ENCODE results near the gene ESYT3.
"Not testable (repeated sequence)": the region's sequence is repeated elsewhere in the genome, so short reads cannot be mapped to it uniquely, and the experiment has no call there.

The ESYT3 gene

DNA sequence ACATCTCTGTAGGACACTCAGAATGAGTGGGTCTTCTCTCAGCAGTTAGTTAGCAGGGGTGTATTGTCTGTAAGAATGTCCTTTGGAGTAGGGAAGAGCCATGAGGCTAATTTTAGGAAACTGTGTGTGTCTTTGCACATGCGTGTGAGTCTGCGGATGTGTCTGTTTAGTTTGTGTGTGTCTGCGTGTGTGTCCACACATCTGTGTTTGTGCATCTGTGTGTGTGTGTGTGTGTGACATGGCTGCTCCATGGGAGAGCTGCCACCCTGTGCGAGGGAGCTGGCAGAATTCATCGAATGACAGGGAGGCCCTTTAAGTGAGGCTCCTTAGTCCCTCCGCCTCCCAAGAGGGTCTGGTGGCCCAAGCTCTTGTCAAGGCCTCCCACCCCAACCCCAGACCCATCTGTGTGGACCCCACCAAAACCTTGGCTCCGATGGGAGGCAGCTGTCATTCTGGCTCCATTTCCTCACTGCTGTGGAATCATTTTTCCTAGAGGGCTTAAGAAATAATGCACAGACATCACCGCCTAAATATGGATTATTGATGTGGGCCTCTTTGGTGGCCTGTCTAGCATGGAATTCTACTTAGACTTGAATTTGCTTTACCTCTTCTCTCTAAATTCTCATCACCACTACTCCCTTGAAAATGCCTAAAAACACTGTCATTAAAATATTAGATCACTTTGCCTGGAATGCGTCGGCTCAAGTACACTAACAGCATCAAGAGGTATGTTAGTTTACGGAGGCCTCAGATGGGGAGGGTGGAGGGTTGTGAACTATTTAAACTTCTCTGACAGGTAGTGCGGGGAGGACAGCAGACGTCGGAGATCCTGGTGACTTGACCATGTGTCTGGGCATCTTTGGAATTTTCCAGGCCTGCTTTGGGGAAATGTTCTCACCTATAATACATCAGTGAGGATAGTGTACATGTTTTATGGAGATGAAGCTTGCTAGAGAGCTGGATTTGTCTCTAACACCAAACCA, 9.4 kb downstream of the ESYT3 start:
- Mint-ChIP-seq H3K27ac (no peak overlapping the region), H3K27me3 (no peaks in the 10 kb centered on the region), H3K4me1 (ENCODE audit: low read depth) (no peaks in the 10 kb centered on the region), H3K9me3 (no peaks in the 10 kb centered on the region), H3K4me3 (no peak overlapping the region), H3K36me3 (ENCODE audit: low read depth) (no peaks in the 10 kb centered on the region)

DNA sequence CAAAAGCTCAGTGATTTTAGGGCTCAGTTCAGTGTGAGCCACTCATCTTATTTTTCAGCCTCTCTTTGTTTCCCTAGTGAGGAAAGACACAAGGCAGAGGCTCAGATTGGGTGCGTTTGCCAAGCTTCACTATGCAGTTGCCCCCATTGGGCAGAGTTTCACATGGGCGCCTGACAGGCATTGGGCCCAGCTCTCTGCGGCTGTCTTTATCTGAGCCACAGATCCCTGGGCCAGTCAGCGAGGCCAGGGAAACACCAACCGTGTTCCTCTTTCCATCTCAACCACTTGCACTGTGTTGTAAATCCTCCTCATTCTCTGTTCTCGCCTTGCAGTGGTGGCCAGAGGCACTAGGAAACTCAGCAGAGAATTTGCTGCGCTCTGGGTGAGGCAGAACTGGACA, 10.8 kb downstream of the ESYT3 start:
- no peaks in the 10 kb centered on the region for H3K27me3 Mint-ChIP-seq

DNA sequence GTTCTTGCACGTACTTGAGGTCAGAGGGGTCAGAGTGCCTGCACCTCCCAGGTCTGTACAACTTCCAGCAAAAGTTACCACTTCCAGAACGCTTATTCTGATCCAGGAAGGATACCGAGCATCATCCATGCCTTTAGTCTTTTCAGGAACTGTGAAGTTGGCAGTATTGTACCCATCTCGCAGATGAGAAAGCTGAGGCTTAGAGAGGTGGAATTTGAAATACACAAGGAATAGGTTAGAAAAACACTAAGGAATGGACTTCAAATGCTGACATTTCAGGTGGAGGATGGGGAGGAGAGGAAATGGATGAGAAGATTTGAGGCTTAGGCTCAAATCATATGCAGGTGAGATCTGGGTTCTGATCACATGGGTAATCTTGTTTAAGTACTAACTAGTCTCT, 11.2 kb downstream of the ESYT3 start:
- Mint-ChIP-seq H3K27ac (no peak overlapping the region), H3K9me3 (no peaks in the 10 kb centered on the region), H3K27me3 (no peaks in the 10 kb centered on the region), H3K36me3 (ENCODE audit: low read depth) (no peaks in the 10 kb centered on the region), H3K4me3 (no peak overlapping the region), H3K4me1 (ENCODE audit: low read depth) (no peaks in the 10 kb centered on the region)

More for the DNA sequence above, 10.8 kb downstream of the ESYT3 start:
- no peaks in the 10 kb centered on the region for H3K4me1 Mint-ChIP-seq (ENCODE audit: low read depth)
- no peak overlapping the region for H3K27ac Mint-ChIP-seq
- H3K4me3 Mint-ChIP-seq = no peak overlapping the region
- no peaks in the 10 kb centered on the region for H3K36me3 Mint-ChIP-seq (ENCODE audit: low read depth)
- H3K9me3 Mint-ChIP-seq = no peaks in the 10 kb centered on the region

DNA sequence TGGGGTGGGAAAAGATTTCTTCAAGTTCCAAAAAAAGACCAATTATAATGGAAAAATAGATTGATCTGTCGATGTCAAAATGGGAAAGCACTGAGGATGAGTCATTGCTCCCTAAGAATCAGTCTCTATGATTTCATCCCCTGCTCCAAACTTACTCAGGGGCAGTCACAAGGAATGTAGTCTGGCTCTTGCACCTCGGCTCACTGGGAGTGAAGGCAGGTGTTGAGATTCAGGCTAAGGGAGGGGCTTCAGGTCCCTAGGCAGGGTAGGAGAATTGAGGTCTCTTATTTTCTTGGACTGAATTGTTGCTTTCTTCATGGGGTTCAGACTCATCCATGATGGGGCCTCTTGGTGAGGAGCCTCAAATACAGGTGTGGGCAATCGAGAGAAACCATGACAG, 14.2 kb downstream of the ESYT3 start:
- Mint-ChIP-seq H3K4me1 (ENCODE audit: low read depth) (no peaks in the 10 kb centered on the region), H3K36me3 (ENCODE audit: low read depth) (no peaks in the 10 kb centered on the region), H3K27me3 (no peaks in the 10 kb centered on the region), H3K4me3 (no peak overlapping the region), H3K27ac (no peak overlapping the region), H3K9me3 (no peaks in the 10 kb centered on the region)

DNA sequence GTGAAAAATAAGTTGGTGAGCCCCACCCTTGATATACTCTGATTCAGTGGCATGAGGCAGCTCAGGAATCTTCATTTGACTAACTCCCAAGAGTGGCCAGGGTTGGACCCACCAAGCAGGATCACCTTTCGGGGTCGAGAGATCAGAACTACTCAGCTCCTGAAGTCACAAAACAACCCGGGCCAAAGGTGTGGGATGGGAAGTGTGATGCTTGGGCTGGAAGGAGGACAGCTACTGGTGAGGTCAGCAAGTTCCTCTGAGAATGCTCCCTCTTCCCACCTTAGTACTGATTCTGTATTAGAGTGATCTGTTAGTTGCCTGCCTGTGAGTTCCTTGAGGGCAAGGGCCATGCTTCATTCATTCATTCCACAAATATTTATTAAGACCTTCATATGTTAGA, 15.1 kb downstream of the ESYT3 start:
- Mint-ChIP-seq H3K36me3 (ENCODE audit: low read depth) (no peaks in the 10 kb centered on the region), H3K9me3 (no peaks in the 10 kb centered on the region), H3K27ac (no peak overlapping the region), H3K4me1 (ENCODE audit: low read depth) (no peaks in the 10 kb centered on the region), H3K4me3 (no peak overlapping the region), H3K27me3 (no peaks in the 10 kb centered on the region)

DNA sequence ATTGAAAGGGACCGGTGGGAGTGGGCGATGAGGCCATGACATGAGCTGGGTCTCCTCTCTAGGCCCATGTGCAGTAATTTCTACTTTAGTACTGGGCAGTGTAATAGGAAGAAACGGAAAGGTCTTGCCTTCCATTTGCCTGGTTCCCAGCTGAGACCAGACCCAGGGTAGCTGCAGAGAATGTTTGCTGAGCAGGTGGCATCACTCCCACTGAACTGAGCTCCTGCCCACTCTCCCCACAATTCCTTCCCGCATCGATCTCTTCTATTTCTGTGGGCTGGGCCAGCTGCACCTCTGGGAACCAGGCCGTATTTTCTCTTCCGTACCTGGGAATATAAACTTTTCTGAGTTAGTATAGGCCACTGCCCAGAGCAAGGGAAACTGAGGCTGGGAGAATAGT, 15.8 kb downstream of the ESYT3 start:
- no peaks in the 10 kb centered on the region for H3K9me3 Mint-ChIP-seq
- H3K4me3 Mint-ChIP-seq = no peak overlapping the region
- H3K4me1 Mint-ChIP-seq (ENCODE audit: low read depth) = no peaks in the 10 kb centered on the region
- H3K27me3 Mint-ChIP-seq = no peaks in the 10 kb centered on the region
- H3K36me3 Mint-ChIP-seq (ENCODE audit: low read depth) = no peaks in the 10 kb centered on the region
- no peak overlapping the region for H3K27ac Mint-ChIP-seq

DNA sequence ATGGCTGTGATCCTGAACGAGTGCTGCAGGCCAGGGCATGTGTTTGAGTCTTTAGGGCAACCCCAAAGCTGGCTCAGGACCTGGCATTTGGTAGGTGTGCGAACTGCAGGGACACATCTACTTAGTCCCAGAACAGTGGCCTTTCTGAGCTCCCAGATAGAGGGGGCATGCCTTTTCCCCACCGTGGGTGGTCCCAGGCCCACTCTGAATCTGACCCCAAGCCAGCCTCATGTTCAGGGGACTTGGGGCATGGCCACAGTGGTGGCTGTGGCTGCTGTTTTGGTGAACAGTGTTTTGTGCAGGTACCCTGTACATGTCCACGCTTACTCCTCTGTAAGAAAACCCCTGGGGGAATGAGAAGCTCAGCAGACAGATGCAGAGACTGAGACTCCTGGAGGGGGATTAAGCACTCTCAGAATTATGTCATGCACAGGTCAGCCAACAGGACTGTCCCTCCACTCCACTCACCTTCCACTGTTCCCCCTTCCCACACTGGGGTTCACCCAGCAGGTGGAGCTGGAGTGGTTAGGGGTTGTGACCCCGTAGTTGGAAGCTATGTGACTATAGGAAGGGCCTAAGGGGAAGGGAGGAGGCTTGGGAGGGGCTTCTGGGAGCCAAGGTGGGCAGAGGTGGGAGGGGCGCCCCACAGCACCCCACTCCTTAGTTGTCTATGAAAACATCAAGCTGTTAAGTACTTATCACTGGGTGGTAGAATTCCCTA, 16.4 kb downstream of the ESYT3 start:
- Mint-ChIP-seq H3K4me3 (no peak overlapping the region), H3K4me1 (ENCODE audit: low read depth) (no peaks in the 10 kb centered on the region), H3K36me3 (ENCODE audit: low read depth) (no peaks in the 10 kb centered on the region), H3K27ac (no peak overlapping the region), H3K9me3 (no peaks in the 10 kb centered on the region), H3K27me3 (no peaks in the 10 kb centered on the region)

DNA sequence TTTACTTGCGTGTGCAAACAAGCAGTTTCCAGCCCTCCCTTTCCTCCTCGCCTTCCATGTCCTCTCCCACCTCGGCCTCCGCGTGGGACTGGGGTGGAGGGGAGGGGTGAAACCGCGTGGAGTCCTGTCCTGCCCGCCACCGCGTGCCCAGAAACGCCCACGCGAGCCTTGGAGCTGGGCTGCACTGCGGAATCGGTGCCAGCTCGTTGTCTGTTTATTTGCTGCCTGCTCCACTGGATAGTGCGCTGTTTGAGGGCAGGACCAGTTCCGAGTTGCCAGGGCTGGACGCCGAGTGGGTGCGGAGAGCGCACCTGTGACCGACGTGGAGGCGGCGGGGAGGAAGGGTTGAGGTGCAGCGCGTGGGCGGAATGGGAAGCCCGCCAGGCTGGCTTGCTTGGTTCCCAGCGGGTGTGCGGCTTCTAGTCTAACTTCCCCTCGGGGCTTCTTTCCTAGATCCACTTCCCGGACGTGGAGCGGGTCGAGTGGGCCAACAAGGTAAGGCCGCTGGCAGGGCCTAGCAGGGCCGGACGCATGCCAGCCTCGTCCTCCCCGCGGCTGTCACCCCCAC, 17.3 kb downstream of the ESYT3 start:
- no peaks in the 10 kb centered on the region for H3K9me3 Mint-ChIP-seq
- H3K36me3 Mint-ChIP-seq (ENCODE audit: low read depth) = no peaks in the 10 kb centered on the region
- no peaks in the 10 kb centered on the region for H3K27me3 Mint-ChIP-seq
- no peak overlapping the region for H3K4me3 Mint-ChIP-seq
- H3K4me1 Mint-ChIP-seq (ENCODE audit: low read depth) = no peaks in the 10 kb centered on the region
- H3K27ac Mint-ChIP-seq = no peak overlapping the region

DNA sequence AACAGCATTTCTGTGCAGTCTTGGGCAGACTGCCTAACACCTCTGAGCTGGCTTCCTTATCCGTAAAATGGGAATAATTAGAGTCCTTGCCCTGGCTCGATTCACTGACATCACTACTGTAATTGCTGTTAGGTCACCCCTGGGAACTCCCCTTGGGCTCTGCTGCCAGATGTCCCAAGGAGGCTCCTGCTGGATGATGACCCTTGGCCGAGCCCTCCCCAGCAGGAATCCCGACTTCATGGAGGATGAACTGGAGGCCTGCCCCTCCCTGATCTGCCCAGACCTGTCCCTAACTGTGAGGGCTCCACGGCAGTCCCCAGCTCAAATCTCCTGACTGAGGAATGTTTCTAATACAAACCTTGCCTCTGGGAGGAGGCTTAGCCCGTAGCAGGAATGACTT, 18.0 kb downstream of the ESYT3 start:
- Mint-ChIP-seq H3K36me3 (ENCODE audit: low read depth) (no peaks in the 10 kb centered on the region), H3K9me3 (no peaks in the 10 kb centered on the region), H3K27me3 (no peaks in the 10 kb centered on the region), H3K4me3 (no peak overlapping the region), H3K27ac (no peak overlapping the region), H3K4me1 (ENCODE audit: low read depth) (no peaks in the 10 kb centered on the region)

DNA sequence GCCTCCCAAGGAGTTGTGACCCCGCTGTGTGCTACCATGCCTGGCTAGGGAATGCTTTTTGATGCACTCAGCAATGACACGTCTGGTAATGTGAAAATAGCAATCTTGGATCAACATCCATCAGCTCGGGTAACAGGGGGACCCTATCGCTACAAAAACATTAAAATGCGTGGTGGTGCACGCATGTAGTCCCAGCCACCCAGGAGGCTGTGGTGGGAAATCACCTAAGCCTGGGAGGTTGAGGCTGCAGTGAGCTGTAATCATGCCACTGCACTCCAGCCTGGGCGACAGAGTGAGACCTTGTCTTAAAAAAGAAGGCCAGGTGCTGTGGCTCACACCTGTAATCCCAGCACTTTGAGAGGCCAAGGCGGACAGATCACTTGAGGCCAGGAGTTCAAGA, 19.5 kb downstream of the ESYT3 start:
- not testable (repeated sequence) for H3K4me1 Mint-ChIP-seq (ENCODE audit: low read depth); H3K27me3 Mint-ChIP-seq; H3K9me3 Mint-ChIP-seq; H3K27ac Mint-ChIP-seq; H3K4me3 Mint-ChIP-seq; H3K36me3 Mint-ChIP-seq (ENCODE audit: low read depth)

DNA sequence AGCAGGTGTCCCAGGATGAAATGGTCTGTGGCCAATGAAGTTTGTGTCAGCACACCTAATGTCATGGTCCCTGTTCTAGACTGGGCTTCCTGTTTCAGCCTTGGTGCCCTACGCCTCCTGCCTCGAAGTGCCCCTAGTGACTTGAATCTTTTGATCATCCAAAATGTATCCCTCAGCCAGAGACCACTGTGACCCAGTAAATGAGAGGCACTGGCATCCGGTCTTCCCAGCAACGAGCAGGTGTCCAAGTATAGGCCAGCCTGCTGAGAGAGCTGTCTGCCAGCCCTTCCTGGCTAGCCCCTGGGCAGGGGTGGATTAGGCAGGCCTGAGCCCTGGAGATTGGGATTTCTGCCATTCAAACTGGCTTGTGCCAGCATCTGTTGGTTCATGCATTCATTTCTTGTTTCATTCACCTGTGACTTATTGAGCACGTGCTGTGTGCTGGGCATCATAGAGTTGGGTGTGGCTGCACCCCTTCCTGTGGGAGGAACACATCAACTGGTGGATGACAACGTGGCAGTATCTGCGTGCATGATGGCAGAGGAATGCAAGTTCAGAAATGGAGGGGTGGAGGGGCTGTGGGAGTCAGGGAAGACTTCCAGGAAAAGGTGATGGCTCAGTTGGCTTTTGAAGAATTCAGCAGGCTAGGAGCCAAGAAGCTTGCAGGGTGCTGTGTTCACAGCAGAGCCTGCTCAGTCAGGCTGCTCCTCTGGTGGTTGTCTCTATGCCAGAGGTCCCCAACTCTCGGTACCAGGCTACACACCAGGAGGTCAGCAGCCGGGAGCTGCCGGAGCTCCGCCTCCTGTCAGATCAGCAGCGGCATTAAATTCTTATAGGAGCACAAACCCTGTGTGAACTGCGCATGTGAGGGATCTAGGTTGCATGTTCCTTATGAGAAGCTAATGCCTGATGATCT, 21.6 kb downstream of the ESYT3 start:
- H3K36me3 Mint-ChIP-seq (ENCODE audit: low read depth) = no peaks in the 10 kb centered on the region
- no peaks in the 10 kb centered on the region for H3K4me1 Mint-ChIP-seq (ENCODE audit: low read depth)
- H3K9me3 Mint-ChIP-seq = no peaks in the 10 kb centered on the region
- no peaks in the 10 kb centered on the region for H3K27me3 Mint-ChIP-seq
- no peak overlapping the region for H3K27ac Mint-ChIP-seq
- H3K4me3 Mint-ChIP-seq = no peak overlapping the region

DNA sequence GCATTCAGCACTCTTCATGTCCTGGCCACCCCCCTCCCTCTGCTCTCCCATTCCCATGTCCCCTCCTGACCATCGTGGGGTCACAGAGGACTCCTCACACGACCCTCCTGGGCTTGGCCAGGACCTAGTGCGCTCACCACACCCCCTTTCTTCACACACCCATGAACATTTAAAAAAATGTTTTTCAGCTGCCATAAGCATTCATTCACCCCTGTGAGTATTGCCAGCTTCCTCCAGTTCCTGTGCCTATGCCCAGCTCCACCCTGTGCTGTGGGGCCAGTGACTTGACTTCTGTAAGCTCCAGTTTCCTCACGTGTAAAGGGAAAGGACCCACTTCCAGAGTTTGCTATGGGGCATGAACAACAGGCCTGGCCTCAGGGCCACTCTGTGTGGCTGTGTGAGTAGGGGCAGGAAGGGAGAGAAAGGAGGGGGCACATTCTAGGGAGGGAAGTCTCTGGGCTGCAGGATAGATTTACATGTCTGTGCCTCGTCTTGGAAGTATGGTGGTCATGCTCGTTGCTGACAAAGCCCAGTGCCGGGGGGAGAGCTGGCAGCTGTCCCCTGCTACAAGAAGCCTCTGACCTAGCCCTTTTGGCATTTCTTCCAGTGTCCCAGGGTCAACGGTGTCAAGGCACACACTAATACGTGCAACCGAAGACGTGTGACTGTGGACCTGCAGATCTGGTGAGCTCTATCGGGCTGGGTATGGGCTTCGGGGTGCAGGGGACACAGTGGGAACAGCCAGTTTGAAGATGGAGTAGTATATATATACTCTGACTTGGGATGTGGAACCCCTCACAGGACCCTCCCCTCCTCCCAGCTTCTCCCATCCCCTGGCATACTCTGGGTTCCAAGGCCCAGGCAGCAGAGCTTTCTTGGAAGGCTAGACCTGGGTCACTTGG, 22.8 kb downstream of the ESYT3 start:
- Mint-ChIP-seq H3K27me3 (no peaks in the 10 kb centered on the region), H3K36me3 (ENCODE audit: low read depth) (no peaks in the 10 kb centered on the region), H3K4me3 (no peak overlapping the region), H3K4me1 (ENCODE audit: low read depth) (no peaks in the 10 kb centered on the region), H3K27ac (no peak overlapping the region), H3K9me3 (no peaks in the 10 kb centered on the region)

DNA sequence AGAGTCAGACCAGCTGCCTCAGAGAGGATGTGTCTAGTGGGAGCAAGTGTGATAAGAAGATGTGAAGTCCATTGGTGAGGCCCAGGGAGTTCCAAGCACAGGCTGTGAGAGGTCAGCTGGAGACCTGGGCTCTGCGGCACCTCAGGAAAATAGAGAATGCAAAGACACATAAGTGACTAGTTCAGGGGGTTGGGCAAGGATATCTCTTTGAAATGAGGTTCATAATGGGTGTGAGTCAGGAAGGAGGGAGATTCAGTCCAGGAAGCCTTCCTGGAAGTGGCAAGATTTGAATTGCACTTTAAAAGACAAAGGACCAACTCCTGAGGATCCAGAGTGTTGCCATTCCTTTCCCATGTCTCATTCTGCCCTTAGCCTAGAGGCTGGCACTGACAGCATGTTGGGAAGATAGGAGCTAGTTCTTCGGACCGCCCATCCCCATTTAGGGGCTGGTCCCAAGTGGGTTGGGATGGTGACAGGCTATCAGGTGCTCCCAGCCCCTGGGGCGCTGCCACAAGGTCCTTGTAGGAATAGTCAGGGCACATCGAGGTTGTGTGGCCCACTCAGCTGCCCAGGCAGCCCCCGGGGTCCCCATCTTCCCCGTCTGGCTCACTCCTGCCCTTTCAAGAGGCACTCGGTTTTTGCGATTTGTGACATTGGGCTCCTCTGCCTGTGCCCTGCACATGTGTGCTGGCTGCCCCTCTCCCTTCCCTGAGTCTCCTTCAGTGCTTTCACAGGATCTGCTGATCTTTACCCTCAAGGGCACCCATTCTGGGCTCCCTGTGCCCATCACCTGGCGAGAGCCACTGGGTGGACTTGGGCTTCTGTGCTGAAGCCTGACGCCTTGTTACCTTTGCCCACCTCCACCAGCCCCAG, 23.7 kb downstream of the ESYT3 start:
- Mint-ChIP-seq H3K9me3 (no peaks in the 10 kb centered on the region), H3K36me3 (ENCODE audit: low read depth) (no peaks in the 10 kb centered on the region), H3K27me3 (no peaks in the 10 kb centered on the region), H3K4me1 (ENCODE audit: low read depth) (no peaks in the 10 kb centered on the region), H3K27ac (no peak overlapping the region), H3K4me3 (no peak overlapping the region)

Data from stimulated activated naive CD8-positive, alpha-beta T cell treated with anti-CD3 and anti-CD28 coated beads, Interleukin-15, Interleukin-2, amounts not matched to agents 100 ng/mL and 50 ng/mL, for 24 hours (primary cell).